Loucy (cell line): ENCODE results near the gene COMMD7.

Experiments used
- EZH2phosphoT487 ChIP-seq: fragments of 200-600 bp; IDR thresholded peaks from 2 replicates; pipeline ENCODE4 v1.6.1; 2018; ENCODE audit warnings: antibody characterized with exemption, mild to moderate bottlenecking, moderate library complexity, borderline replicate concordance
- TF ChIP-seq, protein P1 (sequence below): fragments of 200-600 bp; sonication (generic); conservative IDR thresholded peaks from 2 replicates; pipeline ENCODE4 v1.5.1; 2014; ENCODE audit warnings: mild to moderate bottlenecking, antibody characterized with exemption, low read length

DNA sequence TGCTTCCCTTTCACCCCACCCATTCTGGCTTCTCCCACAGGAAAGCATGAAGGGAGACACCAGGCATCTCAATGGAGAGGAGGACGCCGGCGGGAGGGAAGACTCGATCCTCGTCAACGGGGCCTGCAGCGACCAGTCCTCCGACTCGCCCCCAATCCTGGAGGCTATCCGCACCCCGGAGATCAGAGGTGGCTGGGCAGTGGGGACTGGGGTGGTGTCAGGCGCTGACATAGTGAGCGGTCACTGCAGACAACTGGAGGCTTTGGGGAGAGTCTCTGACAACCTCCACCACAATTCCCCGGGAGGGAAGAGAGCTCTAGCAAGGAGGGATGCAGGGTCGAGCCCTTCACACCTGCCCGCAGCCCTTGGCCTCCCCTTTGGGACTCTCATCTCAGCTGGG is 37.0 kb upstream of the COMMD7 start:
- TF ChIP-seq, protein P1, sequence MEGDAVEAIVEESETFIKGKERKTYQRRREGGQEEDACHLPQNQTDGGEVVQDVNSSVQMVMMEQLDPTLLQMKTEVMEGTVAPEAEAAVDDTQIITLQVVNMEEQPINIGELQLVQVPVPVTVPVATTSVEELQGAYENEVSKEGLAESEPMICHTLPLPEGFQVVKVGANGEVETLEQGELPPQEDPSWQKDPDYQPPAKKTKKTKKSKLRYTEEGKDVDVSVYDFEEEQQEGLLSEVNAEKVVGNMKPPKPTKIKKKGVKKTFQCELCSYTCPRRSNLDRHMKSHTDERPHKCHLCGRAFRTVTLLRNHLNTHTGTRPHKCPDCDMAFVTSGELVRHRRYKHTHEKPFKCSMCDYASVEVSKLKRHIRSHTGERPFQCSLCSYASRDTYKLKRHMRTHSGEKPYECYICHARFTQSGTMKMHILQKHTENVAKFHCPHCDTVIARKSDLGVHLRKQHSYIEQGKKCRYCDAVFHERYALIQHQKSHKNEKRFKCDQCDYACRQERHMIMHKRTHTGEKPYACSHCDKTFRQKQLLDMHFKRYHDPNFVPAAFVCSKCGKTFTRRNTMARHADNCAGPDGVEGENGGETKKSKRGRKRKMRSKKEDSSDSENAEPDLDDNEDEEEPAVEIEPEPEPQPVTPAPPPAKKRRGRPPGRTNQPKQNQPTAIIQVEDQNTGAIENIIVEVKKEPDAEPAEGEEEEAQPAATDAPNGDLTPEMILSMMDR = no peak
- TF ChIP-seq EZH2phosphoT487 = no peak
